CD4-positive, alpha-beta T cell treated with Interferon gamma for 1 hour (primary cell): Measurements from ENCODE around the gene DR1.
A peak's percentile ranks its signal among the peaks of the same experiment; 100 is the strongest.
"Not testable (repeated sequence)": the region's sequence is repeated elsewhere in the genome, so short reads cannot be mapped to it uniquely, and the experiment has no call there.

Source experiments
- DNase-seq: peaks from one replicate; pipeline ENCODE4 v3.0.0-alpha.2; 2020

Gene DR1

GRCh38 chr1:93344484-93344883 lies 1.2 kb upstream of the DR1 start:
- DNase-seq = no peak

DNA sequence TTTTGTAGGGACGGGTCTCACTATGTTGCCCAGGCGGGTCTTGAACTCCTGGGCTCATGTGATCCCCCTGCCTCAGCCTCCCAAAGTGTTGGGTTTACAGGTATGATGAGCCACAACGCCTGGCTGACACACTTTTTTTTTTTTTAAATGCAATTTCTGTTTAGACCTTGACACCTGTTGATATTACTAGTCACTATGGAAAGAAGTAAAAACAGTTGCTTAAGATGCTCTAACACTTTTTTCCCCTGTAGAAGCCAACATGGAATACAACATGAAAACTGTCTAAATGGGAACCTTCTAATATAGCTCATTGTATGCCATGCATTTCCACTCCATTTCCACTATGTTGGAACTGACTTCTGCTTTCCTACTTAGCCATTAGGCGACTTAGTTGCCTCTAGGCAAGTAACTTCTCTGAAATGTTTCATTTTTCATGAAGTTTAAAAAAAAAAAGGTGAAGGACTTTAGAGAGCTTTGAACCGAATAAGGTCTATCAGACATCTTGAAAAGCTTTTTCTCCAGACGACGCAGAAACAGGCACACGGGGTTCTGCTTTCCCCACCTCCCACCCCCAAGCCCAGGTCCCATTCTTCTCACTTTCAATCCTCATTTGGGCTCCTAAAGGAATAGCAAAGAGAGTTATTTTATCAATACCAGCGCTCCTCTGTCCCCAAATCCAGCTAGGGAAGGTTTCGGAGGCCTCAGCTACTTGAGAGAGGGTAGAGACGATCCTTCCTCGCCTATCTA lies 648 bp upstream of the DR1 start:
- DNase-seq = no peak

GRCh38 chr1:93346421-93346993 lies 800 bp downstream of the DR1 start:
- DNase-seq = peak; percentile 24

DNA sequence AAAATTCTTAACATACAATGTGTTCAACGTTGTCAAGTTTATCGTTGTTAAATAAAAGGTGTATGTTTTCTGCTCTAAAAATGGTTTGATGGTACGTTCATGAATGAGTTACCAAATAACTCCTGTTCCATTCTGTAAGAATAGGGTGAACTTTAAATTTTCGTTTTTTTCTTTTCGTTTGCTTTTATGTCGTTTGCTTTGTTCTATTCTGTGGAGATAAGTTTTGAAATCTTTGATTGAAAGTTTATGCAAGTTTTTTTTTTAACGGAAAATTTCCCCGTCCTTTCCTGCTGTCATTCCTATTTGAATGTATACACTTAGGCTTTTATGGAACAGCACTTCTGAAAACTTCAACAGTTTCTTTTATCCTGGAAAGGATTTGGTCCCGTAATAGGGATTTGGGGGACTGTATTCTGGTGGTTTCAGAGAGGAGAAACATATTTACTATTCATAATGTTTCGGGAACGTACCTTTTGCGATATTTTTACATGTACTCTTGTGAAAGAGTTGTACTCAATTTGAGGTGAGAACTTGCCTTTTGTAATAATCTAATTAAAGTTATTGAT lies 1.7 kb downstream of the DR1 start:
- no peak for DNase-seq

DNA sequence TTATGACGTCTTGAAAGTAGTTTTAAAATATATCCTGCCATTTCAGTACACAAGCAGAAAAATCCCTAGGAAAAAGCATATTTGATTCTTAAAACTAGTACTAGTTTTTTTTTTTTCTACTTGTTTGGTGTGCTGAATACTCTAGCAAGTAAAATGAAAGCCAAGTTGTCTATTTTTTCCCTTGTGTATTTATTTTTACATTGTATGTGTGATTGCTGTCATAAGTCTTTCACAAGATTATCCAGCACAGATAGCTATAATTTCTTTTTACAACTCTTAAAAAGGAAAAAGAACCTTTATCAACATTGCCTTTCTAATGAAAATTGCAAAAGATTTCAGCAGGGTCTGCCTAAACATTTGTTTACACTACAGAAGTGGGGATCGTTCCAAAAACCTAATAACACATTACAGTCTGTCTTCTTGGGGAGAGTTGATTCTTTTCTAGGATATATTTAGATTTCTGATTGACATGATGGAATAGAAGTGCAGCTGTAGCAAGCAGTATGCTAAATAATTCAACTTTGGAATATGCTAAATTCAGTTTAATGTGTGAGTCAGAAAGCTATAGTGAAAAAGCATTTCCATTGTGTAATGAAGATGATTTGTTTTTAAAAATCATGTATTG lies 2.5 kb downstream of the DR1 start:
- DNase-seq = no peak

DNA sequence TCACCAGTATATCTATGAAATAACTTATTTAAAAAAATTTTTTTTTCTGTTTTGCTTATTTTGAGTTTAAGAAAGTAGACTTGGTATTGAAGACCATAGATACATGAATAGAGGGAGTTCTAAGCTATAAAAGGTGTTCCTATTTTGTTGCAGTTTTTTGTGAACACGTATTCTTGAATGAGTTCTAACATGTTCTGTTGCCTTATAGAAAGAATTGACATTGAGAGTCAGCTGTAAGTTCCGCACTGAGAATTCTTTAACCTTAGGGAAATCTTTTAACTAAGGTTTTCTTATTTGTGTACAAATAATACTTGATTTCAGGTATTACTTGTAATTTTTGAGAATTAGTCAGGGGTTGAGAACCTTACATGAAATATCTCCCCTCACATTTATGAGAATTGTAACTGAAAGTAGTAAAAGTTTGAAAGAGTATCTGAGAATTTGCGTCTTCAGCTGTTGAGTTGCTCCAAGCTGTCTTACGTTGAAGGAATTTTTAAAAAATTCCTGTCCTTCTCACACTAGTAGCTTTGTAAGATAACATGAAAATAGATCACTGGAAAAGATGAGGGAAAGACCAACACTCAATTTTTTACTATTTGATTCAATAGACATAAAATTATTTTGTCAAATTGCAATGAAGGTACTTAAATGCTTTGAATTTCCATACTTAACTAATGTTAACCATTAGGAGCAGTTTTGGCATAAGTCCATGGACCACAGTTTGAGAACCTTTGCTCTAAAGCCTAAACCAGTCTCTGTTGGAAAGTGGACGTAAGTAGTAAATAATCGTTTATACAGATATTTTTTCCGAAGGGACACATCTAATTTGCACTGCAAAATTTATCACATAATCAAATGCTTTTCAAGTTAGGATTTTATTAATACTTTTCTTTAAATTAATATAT lies 3.8 kb downstream of the DR1 start:
- DNase-seq = no peak

DNA sequence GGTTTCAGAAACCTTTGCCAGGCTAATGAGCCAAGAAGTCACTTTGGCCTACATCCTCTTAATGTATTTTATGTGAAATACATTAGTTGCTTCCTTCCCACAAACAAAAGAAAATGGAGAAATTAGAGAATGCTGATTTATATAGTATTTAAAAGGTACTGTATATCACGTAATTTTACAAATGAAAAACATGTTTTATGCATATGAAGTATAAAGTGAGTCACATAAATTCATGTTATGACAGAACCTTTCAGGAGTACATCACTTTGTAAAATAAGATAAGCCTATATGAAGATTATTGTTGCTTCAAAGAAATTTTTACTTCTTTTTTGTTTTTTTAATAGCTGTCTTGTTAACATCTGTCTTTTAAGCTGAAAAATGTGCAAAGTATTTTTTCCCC lies 4.6 kb downstream of the DR1 start:
- DNase-seq = no peak

DNA sequence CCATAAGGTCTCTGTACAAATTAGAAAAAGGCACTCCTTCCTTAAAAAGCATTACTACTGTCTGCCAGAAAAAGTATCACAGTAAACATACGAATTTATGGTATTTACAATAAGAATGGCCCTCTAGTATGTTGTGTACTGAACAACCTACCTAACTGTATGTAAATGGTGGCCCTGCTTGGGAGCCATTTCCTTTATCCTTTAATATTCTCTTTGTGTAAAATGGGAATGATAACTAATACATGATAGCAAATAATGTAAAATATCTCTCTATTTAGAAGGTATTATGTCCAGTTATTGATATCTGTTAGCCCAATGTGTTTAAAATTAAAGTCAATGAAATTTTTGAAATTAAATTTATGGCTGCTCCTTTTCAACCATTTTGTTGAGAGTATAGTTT lies 5.2 kb downstream of the DR1 start:
- no peak for DNase-seq

- DNase-seq = not testable (repeated sequence)
Measured at GRCh38 chr1:93351346-93351745, 5.6 kb downstream of the DR1 start.

- no peak for DNase-seq
Measured at GRCh38 chr1:93352376-93352775, 6.7 kb downstream of the DR1 start.

DNA sequence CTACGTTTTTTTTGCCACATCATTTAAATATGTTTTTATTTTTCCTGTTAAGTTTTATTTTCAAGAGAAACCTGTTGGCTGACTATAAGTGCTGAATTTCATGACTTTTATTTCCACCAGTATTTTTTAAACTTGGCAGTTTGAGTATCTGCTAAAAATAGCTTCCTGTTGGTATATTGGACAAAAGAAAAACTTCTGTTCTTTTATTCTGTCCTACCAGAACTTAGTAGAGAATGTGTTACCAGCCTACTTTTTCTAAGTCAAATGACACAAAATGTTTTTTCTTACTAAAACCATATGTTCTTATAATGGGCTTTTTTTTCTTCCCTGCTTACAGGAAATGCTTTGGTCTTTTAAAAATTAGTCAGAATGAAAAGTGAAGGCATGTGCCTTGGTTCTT lies 7.6 kb downstream of the DR1 start:
- no peak for DNase-seq

DNA sequence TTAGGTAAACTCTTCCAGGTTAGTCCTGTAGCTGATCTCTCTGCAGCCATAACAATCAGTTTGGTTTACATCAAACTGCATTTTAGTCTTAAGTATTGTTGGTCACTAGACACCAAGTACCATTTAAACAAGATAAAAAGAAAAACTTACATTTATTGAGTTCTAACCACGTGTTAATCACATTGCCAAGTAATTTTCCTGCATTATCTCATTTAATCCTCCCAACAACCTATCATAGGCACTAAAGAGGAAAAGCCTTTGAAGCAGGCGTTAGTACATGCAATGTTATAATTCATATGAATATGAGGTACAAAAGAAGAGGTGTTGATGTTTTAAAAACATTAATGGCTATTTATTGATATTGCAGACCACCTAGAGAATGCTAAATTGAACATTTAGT lies 9.0 kb downstream of the DR1 start:
- no peak for DNase-seq

DNA sequence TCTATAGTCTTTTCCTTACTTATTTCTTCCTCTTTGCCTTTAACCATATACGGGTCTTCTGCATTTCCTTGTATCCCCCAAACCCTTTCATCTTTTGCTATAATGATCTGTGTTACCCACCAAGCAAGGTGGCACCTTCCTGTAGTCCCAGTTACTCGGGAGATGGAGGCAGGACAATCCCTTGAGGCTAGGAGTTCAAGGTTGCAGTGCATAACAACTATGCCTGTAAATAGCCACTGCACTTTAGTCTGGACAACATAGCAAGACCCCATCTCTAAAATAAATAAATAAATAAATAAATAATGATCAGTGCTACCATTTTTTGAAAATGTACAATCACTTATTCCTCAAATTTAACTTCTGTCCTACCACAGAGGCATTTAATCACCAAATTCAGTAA lies 11.5 kb downstream of the DR1 start:
- DNase-seq = no peak

GRCh38 chr1:93358293-93358692 lies 12.6 kb downstream of the DR1 start:
- no peak for DNase-seq

GRCh38 chr1:93360111-93360510 lies 14.4 kb downstream of the DR1 start:
- DNase-seq = no peak

GRCh38 chr1:93362237-93362636 lies 16.5 kb downstream of the DR1 start:
- DNase-seq = no peak

DNA sequence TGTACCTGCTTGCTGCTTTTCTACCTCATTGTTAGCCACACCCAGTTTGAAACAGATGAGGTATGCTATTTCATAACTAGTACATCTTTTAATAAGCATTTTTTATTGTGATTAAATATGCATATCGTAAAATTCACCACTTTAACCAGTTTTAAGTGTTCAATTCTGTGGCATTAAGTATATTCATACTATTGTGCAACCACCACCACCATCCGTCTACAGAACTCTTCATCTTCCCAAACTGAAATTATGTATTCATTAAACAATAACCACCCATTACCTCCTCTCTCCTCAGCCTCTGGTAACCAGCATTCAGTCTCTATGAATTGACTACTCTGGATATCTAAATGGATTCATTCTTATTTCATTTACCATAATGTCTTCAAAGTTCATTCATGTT lies 20.1 kb downstream of the DR1 start:
- DNase-seq = no peak

DNA sequence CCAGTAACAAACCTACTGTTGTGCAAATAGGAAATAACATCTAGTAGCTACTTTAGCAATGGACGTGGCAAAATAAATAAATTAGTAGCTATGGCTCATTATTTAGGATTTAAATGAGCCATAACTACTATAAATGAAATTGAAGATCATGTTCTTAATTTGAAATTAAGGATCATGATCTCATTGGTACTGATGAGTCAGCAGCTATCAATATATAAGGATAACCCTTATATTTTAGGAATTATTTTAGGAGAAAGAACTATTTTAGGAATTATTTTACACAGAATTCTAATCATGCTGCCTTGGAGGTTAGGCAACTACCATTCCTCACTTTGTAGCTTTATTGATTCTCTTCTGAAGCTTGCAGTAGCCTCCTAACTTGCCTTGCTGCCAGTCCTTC lies 24.0 kb downstream of the DR1 start:
- no peak for DNase-seq

GRCh38 chr1:93374334-93375106 lies 28.8 kb downstream of the DR1 start:
- DNase-seq = no peak

DNA sequence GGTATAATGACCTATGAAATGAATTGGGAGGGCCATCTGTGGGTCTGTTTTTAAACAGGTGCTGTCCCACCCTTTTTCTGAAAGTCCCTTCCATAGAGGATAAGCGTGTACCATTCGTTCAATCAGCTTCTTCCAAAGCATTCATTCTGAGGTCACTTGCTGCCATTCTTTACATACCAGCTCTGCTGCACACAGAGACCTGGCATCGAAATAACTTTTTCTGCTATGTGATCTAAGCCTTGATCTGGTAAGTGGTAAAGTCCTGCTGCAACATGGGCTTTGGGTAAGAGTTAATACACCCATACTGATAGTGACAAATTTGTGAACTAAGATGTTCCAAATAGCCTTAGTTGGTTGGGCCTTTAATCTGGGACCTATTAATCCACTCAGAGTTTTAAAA lies 38.9 kb downstream of the DR1 start:
- no peak for DNase-seq

DNA sequence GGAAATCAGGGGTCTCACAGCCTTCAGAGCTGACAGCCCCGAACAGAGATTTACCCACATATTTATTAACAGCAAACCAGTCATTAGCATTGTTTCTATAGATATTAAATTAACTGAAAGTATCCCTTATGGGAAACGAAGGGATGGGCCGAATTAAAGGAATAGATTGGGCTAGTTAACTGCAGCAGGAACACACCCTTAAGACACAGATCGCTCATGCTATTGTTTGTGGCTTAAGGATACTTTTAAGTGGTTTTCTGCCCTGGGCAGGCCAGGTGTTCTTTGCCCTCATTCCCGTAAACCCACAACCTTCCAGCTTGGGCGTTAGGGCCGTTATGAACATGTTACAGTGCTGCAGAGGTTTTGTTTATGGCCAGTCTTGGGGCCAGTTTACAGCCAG lies 40.6 kb downstream of the DR1 start:
- not testable (repeated sequence) for DNase-seq

GRCh38 chr1:93394514-93394913 lies 48.8 kb downstream of the DR1 start:
- no peak for DNase-seq
